ENCODE results near the gene TMIGD1. TPM values are rescaled to one million over a fixed set of nuclear protein-coding genes. Genes with fewer than 3 reads are reported as not detected.

TMIGD1 gene
- total and polyA plus RNA-seq, 2 of the 13 experiments (the other 11 are each of a cell fraction or from before 2014, with no cell fraction given): not detected

DNA sequence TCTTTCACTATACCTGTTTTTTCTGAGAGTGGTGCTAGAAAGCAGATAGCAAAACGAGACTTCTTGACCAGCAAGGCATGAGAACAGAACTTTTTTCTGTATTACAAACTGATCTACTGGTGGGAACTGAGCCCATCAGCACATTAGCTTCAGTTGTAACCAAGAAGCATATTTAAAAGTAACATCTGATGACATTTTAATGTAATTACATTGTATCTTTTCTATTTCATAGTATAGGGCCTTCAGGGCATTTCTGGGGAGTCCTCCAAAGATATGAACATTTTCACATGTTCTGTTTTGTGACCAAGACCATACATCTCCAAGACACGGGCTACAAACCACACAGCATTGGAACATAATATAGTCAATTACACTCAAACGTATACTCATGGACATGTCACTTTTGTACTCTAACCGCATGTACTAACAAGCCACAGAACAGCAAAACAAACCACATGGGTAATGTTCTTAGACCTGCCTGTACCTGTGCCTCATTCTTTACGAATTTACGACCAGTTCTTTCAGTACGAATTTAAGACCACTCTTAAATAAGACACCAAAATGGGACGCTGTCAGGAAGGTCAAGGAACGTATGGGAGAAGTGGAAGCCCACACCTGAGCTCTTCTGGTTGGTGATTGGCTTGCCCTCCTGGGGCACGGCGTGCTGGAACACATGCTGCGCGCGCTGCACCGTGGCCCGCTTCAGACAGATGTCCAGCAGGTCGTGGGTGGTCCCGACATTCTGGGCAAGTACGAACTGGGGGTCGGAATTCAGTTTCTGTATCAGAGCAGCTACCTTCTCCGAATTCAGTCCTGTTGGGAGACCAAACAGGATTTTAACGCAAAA is 42.9 kb downstream of the TMIGD1 start (continued):
- TF ChIP-seq ZFAT (CRISPR knock-in tag; conservative IDR thresholded peaks at IDR 0.05): no peak
- 0 out of 2 replicates have a peak, but pooled peaks have one; percentile 74 for TF ChIP-seq CENPT (CRISPR knock-in tag; IDR thresholded peaks at IDR 0.05; ENCODE audit: low read depth)
- TF ChIP-seq ZNF12 (CRISPR knock-in tag; IDR thresholded peaks at IDR 0.05): 0 out of 2 replicates have a peak, but pooled peaks have one; percentile 16
- no peak for TF ChIP-seq ZKSCAN8 (CRISPR knock-in tag; IDR thresholded peaks at IDR 0.05; ENCODE audit: borderline replicate concordance)
- TF ChIP-seq, protein P1, sequence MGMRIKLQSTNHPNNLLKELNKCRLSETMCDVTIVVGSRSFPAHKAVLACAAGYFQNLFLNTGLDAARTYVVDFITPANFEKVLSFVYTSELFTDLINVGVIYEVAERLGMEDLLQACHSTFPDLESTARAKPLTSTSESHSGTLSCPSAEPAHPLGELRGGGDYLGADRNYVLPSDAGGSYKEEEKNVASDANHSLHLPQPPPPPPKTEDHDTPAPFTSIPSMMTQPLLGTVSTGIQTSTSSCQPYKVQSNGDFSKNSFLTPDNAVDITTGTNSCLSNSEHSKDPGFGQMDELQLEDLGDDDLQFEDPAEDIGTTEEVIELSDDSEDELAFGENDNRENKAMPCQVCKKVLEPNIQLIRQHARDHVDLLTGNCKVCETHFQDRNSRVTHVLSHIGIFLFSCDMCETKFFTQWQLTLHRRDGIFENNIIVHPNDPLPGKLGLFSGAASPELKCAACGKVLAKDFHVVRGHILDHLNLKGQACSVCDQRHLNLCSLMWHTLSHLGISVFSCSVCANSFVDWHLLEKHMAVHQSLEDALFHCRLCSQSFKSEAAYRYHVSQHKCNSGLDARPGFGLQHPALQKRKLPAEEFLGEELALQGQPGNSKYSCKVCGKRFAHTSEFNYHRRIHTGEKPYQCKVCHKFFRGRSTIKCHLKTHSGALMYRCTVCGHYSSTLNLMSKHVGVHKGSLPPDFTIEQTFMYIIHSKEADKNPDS (CRISPR knock-in tag; IDR thresholded peaks at IDR 0.05): 0 out of 2 replicates have a peak, but pooled peaks have one; percentile 2
- TF ChIP-seq, protein P2, sequence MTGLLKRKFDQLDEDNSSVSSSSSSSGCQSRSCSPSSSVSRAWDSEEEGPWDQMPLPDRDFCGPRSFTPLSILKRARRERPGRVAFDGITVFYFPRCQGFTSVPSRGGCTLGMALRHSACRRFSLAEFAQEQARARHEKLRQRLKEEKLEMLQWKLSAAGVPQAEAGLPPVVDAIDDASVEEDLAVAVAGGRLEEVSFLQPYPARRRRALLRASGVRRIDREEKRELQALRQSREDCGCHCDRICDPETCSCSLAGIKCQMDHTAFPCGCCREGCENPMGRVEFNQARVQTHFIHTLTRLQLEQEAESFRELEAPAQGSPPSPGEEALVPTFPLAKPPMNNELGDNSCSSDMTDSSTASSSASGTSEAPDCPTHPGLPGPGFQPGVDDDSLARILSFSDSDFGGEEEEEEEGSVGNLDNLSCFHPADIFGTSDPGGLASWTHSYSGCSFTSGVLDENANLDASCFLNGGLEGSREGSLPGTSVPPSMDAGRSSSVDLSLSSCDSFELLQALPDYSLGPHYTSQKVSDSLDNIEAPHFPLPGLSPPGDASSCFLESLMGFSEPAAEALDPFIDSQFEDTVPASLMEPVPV (CRISPR knock-in tag; IDR thresholded peaks at IDR 0.05): no peak
- TF ChIP-seq ZNF567 (CRISPR knock-in tag; IDR thresholded peaks at IDR 0.05; ENCODE audit: borderline replicate concordance): no peak
- TF ChIP-seq, protein P3, sequence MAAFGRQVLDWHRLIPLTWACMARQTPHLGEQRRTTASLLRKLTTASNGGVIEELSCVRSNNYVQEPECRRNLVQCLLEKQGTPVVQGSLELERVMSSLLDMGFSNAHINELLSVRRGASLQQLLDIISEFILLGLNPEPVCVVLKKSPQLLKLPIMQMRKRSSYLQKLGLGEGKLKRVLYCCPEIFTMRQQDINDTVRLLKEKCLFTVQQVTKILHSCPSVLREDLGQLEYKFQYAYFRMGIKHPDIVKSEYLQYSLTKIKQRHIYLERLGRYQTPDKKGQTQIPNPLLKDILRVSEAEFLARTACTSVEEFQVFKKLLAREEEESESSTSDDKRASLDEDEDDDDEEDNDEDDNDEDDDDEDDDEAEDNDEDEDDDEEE (CRISPR knock-in tag; IDR thresholded peaks at IDR 0.05): no peak
- TF ChIP-seq, protein P4, sequence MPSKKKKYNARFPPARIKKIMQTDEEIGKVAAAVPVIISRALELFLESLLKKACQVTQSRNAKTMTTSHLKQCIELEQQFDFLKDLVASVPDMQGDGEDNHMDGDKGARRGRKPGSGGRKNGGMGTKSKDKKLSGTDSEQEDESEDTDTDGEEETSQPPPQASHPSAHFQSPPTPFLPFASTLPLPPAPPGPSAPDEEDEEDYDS (CRISPR knock-in tag; IDR thresholded peaks at IDR 0.05): peak; percentile 43
- TF ChIP-seq, protein P5, sequence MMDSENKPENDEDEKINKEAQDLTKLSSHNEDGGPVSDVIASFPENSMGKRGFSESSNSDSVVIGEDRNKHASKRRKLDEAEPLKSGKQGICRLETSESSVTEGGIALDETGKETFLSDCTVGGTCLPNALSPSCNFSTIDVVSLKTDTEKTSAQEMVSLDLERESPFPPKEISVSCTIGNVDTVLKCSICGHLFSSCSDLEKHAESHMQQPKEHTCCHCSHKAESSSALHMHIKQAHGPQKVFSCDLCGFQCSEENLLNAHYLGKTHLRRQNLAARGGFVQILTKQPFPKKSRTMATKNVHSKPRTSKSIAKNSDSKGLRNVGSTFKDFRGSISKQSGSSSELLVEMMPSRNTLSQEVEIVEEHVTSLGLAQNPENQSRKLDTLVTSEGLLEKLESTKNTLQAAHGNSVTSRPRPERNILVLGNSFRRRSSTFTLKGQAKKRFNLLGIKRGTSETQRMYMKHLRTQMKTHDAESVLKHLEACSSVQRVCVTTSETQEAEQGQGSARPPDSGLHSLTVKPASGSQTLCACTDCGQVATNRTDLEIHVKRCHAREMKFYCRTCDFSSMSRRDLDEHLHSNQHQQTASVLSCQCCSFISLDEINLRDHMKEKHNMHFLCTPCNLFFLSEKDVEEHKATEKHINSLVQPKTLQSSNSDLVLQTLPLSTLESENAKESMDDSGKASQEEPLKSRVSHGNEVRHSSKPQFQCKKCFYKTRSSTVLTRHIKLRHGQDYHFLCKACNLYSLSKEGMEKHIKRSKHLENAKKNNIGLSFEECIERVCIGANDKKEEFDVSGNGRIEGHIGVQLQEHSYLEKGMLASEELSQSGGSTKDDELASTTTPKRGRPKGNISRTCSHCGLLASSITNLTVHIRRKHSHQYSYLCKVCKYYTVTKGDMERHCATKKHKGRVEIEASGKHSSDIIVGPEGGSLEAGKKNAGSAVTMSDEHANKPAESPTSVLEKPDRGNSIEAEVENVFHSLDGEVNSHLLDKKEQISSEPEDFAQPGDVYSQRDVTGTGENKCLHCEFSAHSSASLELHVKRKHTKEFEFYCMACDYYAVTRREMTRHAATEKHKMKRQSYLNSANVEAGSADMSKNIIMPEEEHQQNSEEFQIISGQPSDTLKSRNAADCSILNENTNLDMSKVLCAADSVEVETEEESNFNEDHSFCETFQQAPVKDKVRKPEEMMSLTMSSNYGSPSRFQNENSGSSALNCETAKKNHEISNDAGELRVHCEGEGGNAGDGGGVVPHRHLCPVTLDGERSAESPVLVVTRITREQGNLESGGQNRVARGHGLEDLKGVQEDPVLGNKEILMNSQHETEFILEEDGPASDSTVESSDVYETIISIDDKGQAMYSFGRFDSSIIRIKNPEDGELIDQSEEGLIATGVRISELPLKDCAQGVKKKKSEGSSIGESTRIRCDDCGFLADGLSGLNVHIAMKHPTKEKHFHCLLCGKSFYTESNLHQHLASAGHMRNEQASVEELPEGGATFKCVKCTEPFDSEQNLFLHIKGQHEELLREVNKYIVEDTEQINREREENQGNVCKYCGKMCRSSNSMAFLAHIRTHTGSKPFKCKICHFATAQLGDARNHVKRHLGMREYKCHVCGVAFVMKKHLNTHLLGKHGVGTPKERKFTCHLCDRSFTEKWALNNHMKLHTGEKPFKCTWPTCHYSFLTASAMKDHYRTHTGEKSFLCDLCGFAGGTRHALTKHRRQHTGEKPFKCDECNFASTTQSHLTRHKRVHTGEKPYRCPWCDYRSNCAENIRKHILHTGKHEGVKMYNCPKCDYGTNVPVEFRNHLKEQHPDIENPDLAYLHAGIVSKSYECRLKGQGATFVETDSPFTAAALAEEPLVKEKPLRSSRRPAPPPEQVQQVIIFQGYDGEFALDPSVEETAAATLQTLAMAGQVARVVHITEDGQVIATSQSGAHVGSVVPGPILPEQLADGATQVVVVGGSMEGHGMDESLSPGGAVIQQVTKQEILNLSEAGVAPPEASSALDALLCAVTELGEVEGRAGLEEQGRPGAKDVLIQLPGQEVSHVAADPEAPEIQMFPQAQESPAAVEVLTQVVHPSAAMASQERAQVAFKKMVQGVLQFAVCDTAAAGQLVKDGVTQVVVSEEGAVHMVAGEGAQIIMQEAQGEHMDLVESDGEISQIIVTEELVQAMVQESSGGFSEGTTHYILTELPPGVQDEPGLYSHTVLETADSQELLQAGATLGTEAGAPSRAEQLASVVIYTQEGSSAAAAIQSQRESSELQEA (CRISPR knock-in tag; IDR thresholded peaks at IDR 0.05; ENCODE audit: not compliant biosample characterization): no peak
- TF ChIP-seq, protein P6, sequence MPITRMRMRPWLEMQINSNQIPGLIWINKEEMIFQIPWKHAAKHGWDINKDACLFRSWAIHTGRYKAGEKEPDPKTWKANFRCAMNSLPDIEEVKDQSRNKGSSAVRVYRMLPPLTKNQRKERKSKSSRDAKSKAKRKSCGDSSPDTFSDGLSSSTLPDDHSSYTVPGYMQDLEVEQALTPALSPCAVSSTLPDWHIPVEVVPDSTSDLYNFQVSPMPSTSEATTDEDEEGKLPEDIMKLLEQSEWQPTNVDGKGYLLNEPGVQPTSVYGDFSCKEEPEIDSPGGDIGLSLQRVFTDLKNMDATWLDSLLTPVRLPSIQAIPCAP (CRISPR knock-in tag; IDR thresholded peaks at IDR 0.05; ENCODE audit: low read depth): no peak
- TF ChIP-seq ZNF703 (CRISPR knock-in tag; IDR thresholded peaks at IDR 0.05; ENCODE audit: borderline replicate concordance): no peak
- no peak for TF ChIP-seq ATF1 (CRISPR knock-in tag; IDR thresholded peaks at IDR 0.05)
